Activated naive CD8-positive, alpha-beta T cell treated with anti-CD3 and anti-CD28 coated beads, Interleukin-2, amount 10 ng/mL, durations not matched to agents 7 days and 5 days (primary cell): ENCODE data around the gene GPS2. TPM values are rescaled to one million over a fixed set of nuclear protein-coding genes. Genes with fewer than 3 reads are reported as not detected.
"Not testable (repeated sequence)": the region's sequence is repeated elsewhere in the genome, so short reads cannot be mapped to it uniquely, and the experiment has no call there.

Experiments used
- ATAC-seq: fragments of 150-1000 bp; cut with Tn5 transposase; one replicate; pipeline ENCODE4 v1.10.0; 2021; ENCODE audit warnings: low read depth, moderate library complexity
- POLR2A ChIA-PET: fragments of 350-600 bp; sonication (Branson Sonifier 250); formaldehyde crosslinking; loops from one replicate; lab custom pipeline; 2021; ENCODE audit warnings: antibody characterized with exemption; lab: Charles Lee
- DNase-seq: peaks from one replicate; pipeline ENCODE4 v3.0.0; 2021
- H3K27ac Mint-ChIP-seq: one replicate; pipeline ENCODE4 v1.8.0; 2022; ENCODE audit warnings: mild to moderate bottlenecking, mixed read lengths
- H3K27me3 Mint-ChIP-seq: one replicate; pipeline ENCODE4 v1.8.0; 2022; ENCODE audit warnings: mild to moderate bottlenecking, moderate library complexity, mixed read lengths
- H3K36me3 Mint-ChIP-seq: one replicate; pipeline ENCODE4 v1.8.0; 2021; ENCODE audit warnings: mild to moderate bottlenecking, mixed read lengths
- H3K4me1 Mint-ChIP-seq: one replicate; pipeline ENCODE4 v1.8.0; 2021; ENCODE audit warnings: mixed read lengths
- H3K4me3 Mint-ChIP-seq: one replicate; pipeline ENCODE4 v1.8.0; 2022; ENCODE audit warnings: mild to moderate bottlenecking, moderate library complexity, mixed read lengths
- H3K9me3 Mint-ChIP-seq: one replicate; pipeline ENCODE4 v1.8.0; 2021; ENCODE audit warnings: mixed read lengths
- total RNA-seq, 2 experiments: library from RNA; stranded (reverse); gene quantifications; one replicate each; pipeline ENCODE4 v1.2.3, GENCODE V29; 2021

The GPS2 gene
- total RNA-seq, 2 experiments from 2014 or later: 97.1 to 98.5 TPM

DNA sequence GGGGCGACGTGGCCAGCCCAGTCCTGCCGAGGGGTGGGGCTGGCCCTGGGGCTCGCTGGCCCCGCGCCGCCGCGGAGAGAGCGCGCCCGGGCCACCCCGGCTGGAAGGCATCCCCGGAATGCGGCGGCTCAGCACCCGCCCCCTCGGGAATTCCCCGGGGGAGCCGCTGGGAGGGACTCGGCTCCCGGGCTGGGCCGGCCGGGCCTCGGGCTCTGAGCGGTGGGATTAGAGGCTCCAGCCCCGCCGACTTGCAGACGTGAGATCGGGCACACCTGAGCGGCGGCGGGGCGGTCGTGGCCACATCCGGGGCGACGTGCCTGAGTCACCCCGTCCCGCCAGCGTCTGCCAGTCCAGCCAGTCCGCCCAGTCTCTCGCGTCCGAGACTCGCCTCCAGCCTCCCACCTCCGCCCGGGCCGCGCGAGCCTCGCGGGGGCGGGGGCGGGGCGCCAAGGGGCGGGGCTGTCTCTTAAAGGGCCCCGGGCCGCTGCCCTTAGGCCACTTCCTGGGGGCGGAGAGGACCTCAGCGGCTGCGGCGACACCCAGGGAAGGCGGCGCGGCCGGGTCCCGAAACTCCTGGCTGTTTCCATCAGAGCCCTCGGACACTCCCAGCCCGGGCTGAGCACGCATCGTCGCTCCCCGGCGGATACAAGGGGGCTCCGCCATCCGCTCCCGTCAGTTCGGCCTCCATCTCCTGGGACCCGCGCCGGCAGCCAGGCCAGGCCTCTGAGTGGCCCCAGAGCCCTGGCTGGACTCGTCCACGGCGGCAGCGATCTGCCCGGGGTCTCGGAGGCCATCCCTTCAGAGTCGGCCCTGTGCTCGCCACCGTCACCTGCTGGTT is 36.7 kb upstream of the GPS2 start, which contains the start of gene KCTD11:
Gene KCTD11 (plus strand): TSS at position 498 of the 838 bp plus-strand sequence.
- Mint-ChIP-seq H3K27me3 (no peaks in the 10 kb centered on the region), H3K4me3 (peak within 1 kb of the TSS; percentile 91), H3K4me1 (peaks cover 34% of the 10 kb centered on the region), H3K36me3 (peaks cover 15% of the 10 kb centered on the region), H3K9me3 (no peaks in the 10 kb centered on the region), H3K27ac (peak within 1 kb of the TSS; percentile 92)
- peak; percentile 48 for ATAC-seq
- POLR2A ChIA-PET: interaction anchor here (0.6 to 5.2 kb wide), 13 partner anchors 14 to 98 kb away, joined by 3 to 112 read pairs (median 5); partner anchors contain the start of genes ACAP1, NEURL4, SLC2A4 and TMEM102
- peak; percentile 87 for DNase-seq

DNA sequence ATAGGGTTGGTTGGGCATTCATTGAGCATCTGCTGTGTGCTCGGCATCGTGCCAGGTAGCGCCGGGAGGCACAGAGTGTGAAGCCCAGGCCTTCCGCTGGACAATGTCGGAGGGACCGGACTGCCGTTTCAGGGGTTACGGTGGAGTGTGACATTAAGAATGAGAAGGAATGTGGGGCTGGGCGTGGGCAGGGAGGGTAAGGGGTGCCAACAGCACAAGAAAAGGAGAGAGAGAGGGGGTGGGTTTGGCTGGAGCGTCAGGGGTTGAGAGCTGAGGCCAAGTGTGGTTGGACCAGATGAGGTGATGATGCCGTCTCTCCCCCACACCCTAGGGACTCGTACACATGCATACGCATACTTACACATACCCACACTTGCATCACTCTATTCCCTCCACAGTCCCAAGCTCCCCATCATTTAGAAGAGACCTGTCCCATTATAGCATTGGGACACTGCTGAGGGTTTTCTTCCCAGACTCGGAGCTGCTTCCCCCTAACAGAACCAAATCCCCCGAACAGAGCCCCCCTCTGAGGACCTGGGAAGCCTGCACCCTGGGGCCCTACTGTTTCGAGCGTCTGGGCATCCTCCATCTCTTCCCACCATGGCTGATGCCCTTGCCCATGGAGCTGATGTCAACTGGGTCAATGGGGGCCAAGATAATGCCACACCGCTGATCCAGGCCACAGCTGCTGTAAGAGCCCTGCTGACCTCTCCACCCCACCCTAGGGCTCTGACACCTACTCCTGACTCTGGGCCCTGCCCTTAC is 33.5 kb upstream of the GPS2 start:
- H3K4me3 Mint-ChIP-seq: no peak overlapping the region
- no peak for ATAC-seq
- peaks cover 27% of the 10 kb centered on the region for H3K4me1 Mint-ChIP-seq
- no peak for DNase-seq
- H3K27ac Mint-ChIP-seq: peak overlapping the region; percentile 40
- POLR2A ChIA-PET: interaction anchor here (0.5 to 5.2 kb wide), 7 partner anchors 11 to 92 kb away, joined by 3 to 112 read pairs (median 6); partner anchors contain the start of genes ACAP1, GPS2 and NEURL4
- no peaks in the 10 kb centered on the region for H3K27me3 Mint-ChIP-seq
- H3K9me3 Mint-ChIP-seq: no peaks in the 10 kb centered on the region
- peaks cover 23% of the 10 kb centered on the region for H3K36me3 Mint-ChIP-seq

DNA sequence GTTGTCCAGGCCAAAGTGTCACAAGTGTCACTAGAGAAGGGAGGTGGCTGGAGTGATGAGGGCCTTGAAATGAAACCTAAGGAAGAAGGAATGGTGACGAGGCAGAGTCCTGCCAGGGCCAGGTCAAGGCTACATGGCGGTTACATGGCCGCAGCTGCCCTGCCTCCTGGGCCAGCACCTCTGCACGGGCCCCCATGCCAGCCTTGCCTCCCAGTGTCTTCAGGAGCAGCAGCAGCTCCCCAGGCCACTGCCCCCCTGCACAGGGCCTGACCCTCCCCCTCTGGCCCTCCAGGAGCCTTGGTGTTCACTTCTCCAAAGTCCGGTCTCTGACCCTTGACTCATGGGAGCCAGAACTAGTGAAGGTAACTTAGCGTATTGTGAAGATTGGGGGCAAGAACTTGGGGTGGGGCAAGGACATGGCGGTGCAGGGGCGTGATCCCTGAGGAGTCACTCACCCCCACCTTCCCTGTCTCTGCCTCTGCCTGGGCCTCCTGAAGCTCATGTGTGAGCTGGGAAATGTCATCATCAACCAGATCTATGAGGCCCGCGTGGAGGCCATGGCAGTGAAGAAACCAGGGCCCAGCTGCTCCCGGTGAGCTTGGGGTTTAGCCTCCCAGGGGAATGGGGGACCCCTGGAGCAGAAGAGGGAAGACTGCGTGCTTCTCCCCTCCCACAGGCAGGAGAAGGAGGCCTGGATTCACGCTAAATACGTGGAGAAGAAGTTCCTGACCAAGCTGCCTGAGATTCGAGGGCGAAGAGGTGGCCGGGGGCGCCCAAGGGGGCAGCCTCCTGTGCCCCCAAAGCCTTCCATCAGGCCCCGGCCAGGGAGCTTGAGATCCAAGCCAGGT is 32.7 kb upstream of the GPS2 start:
- ATAC-seq: no peak
- Mint-ChIP-seq H3K27ac (no peak overlapping the region), H3K36me3 (peaks cover 26% of the 10 kb centered on the region), H3K9me3 (no peaks in the 10 kb centered on the region), H3K4me3 (no peak overlapping the region), H3K27me3 (no peaks in the 10 kb centered on the region), H3K4me1 (peaks cover 26% of the 10 kb centered on the region)
- DNase-seq: no peak
- POLR2A ChIA-PET: interaction anchor here (4.8 to 5.2 kb wide), 2 partner anchors 10 to 19 kb away, joined by 22 to 112 read pairs; partner anchors contain the start of genes ACAP1 and NEURL4

DNA sequence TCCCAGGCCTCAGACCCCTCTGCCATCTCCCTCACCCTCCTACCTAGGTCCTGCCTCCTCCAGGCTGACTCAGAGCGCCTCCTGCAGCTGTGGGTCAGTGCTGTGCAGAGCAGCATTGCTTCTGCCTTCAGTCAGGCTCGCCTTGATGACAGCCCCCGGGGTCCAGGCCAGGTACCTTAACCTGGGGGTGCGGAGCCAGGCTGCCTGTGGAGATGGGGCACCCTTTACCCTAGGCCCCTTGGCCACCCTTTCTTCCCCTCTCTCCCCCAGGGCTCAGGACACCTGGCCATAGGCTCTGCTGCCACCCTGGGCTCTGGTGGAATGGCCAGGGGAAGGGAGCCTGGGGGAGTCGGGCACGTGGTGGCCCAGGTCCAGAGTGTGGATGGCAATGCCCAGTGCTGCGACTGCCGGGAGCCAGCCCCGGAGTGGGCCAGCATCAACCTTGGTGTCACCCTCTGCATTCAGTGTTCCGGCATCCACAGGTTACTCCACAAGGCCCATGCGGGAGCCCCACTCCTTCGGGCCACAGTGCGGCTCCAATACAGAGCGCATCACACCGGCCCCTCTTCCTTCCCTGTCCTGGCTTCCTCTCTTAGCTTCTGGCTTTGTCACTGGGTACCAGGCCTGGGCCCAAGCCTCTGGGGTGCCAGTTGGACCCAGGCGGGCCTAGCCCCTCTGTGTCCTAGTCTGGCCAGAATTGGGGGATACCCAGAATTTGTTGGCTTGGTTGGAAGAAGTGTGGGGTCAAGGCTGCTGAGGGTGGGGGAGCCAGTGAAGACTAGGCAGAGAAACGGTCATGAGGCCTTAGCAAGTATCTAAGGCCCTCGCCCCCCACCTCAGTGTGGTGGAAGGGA is 31.8 kb upstream of the GPS2 start:
- H3K9me3 Mint-ChIP-seq: no peaks in the 10 kb centered on the region
- H3K4me1 Mint-ChIP-seq: peaks cover 25% of the 10 kb centered on the region

GRCh38 chr17:7343250-7343649 is 28.1 kb upstream of the GPS2 start:
- ATAC-seq (no peak), DNase-seq (no peak)
- no peaks in the 10 kb centered on the region for H3K27me3 Mint-ChIP-seq
- POLR2A ChIA-PET: interaction anchor here (1.1 to 3.7 kb wide), 4 partner anchors 14 to 41 kb away, joined by 5 to 19 read pairs (median 9); partner anchors contain the start of genes EIF5A and NEURL4
- peaks cover 25% of the 10 kb centered on the region for H3K4me1 Mint-ChIP-seq
- H3K27ac Mint-ChIP-seq: no peak overlapping the region
- peaks cover 25% of the 10 kb centered on the region for H3K36me3 Mint-ChIP-seq
- H3K4me3 Mint-ChIP-seq: no peak overlapping the region
- H3K9me3 Mint-ChIP-seq: no peaks in the 10 kb centered on the region

More for the DNA sequence above, 31.8 kb upstream of the GPS2 start:
- POLR2A ChIA-PET: interaction anchor here (2.8 to 5.2 kb wide), 3 partner anchors 10 to 18 kb away, joined by 18 to 112 read pairs (median 22); partner anchors contain the start of genes ACAP1 and NEURL4
- DNase-seq (no peak), ATAC-seq (no peak)
- H3K27me3 Mint-ChIP-seq: no peaks in the 10 kb centered on the region
- H3K36me3 Mint-ChIP-seq: peaks cover 22% of the 10 kb centered on the region
- no peak overlapping the region for H3K27ac Mint-ChIP-seq
- H3K4me3 Mint-ChIP-seq: no peak overlapping the region

- DNase-seq (no peak), ATAC-seq (no peak)
- Mint-ChIP-seq H3K27ac (no peak overlapping the region), H3K4me1 (peaks cover 31% of the 10 kb centered on the region), H3K4me3 (no peak overlapping the region), H3K9me3 (no peaks in the 10 kb centered on the region), H3K36me3 (peaks cover 33% of the 10 kb centered on the region), H3K27me3 (no peaks in the 10 kb centered on the region)
- POLR2A ChIA-PET: interaction anchor here (0.7 kb wide), 1 partner anchor 8 kb away, joined by 5 read pairs; no protein-coding TSS in a partner anchor
Observed at GRCh38 chr17:7341842-7342241, 26.7 kb upstream of the GPS2 start.

DNA sequence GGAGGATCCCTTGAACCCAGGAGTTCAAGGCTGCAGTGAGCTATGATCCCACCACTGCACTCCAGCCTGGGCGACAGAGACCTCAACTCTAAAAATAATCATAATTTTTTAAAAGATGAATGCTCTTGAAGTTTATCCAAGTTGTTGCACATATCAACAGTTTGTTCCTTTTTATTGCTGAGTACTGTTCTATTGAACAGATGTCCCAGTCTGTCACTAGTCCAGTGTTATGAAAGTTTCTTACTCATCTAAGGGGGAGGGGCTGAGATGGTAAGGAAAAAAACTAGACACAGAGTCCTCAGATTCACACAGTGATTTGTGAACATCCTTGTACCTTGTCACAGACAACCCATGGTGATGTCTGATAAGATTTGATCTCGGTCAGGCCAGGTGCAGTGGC is 25.0 kb upstream of the GPS2 start:
- Mint-ChIP-seq H3K4me3 (peak overlapping the region; percentile 29), H3K9me3 (no peaks in the 10 kb centered on the region), H3K27ac (peak overlapping the region; percentile 61), H3K36me3 (peaks cover 33% of the 10 kb centered on the region), H3K27me3 (no peaks in the 10 kb centered on the region), H3K4me1 (peaks cover 40% of the 10 kb centered on the region)
- DNase-seq (no peak), ATAC-seq (no peak)
- POLR2A ChIA-PET: interaction anchor here (5.9 kb wide), 1 partner anchor 9 kb away, joined by 112 read pairs; no protein-coding TSS in a partner anchor

DNA sequence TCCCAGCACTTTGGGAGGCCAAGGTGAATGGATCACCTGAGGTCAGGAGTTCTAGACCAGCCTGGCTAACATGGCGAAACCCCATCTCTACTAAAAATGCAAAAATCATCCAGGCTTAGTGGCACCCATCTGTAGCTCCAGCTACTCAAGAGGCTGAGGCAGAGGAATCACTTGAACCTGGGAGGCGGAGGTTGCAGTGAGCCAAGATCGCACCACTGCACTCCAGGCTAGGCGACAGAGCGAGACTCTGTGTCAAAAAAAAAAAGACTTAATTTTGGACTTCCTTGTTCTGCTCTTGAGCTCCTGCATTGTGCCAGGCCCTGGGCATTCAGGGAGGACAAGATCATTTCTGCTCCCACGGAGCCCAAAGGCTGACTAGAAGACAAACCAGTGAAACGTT is 22.4 kb upstream of the GPS2 start:
- H3K9me3 Mint-ChIP-seq, DNase-seq, H3K27me3 Mint-ChIP-seq, ATAC-seq: not testable (repeated sequence)
- H3K27ac Mint-ChIP-seq: peak overlapping the region; percentile 96
- H3K36me3 Mint-ChIP-seq: peaks cover 25% of the 10 kb centered on the region
- H3K4me1 Mint-ChIP-seq: peaks cover 41% of the 10 kb centered on the region
- POLR2A ChIA-PET: interaction anchor here (0.6 to 5.9 kb wide), 16 partner anchors 8 to 349 kb away, joined by 3 to 112 read pairs (median 11); partner anchors contain the start of genes FGF11, GPS2, NEURL4 and PHF23
- H3K4me3 Mint-ChIP-seq: peak overlapping the region; percentile 97

- Mint-ChIP-seq H3K4me3 (peak within 1 kb of the TSS; percentile 97), H3K36me3 (peaks cover 24% of the 10 kb centered on the region), H3K27ac (peak within 1 kb of the TSS; percentile 96), H3K4me1 (peaks cover 43% of the 10 kb centered on the region), H3K27me3 (no peaks in the 10 kb centered on the region), H3K9me3 (no peaks in the 10 kb centered on the region)
- peak; percentile 90 for ATAC-seq
- peak; percentile 85 for DNase-seq
- POLR2A ChIA-PET: interaction anchor here (0.5 to 5.9 kb wide), 41 partner anchors 8 to 1064 kb away, joined by 3 to 112 read pairs (median 4); partner anchors contain the start of genes ACADVL, CTDNEP1, DLG4 and DVL2
Observed at GRCh38 chr17:7336240-7337175, 21.3 kb upstream of the GPS2 start, which contains the start of gene ACAP1. ACAP1 (plus strand) TSS chr17:7336529; CDS start chr17:7336735, 206 bp downstream.

- H3K9me3 Mint-ChIP-seq, H3K27me3 Mint-ChIP-seq, ATAC-seq, DNase-seq: not testable (repeated sequence)
- H3K4me1 Mint-ChIP-seq: peaks cover 42% of the 10 kb centered on the region
- H3K4me3 Mint-ChIP-seq: peak overlapping the region; percentile 97
- H3K27ac Mint-ChIP-seq: peak overlapping the region; percentile 96
- POLR2A ChIA-PET: interaction anchor here (0.6 to 5.9 kb wide), 30 partner anchors 8 to 351 kb away, joined by 3 to 112 read pairs (median 5); partner anchors contain the start of genes ACADVL, CTDNEP1, DLG4 and DVL2
- peaks cover 22% of the 10 kb centered on the region for H3K36me3 Mint-ChIP-seq
Observed at GRCh38 chr17:7335765-7336164, 20.6 kb upstream of the GPS2 start.
